HG03095 (cell line): ENCODE measurements around the gene REPS2.

ENCODE experiments used
- ATAC-seq: cut with Tn5 transposase; IDR thresholded peaks from one replicate; pipeline ENCODE4 v1.9.1; 2021; ENCODE audit warnings: moderate library complexity; ENCODE audit not compliant: unreplicated experiment

Gene REPS2

DNA sequence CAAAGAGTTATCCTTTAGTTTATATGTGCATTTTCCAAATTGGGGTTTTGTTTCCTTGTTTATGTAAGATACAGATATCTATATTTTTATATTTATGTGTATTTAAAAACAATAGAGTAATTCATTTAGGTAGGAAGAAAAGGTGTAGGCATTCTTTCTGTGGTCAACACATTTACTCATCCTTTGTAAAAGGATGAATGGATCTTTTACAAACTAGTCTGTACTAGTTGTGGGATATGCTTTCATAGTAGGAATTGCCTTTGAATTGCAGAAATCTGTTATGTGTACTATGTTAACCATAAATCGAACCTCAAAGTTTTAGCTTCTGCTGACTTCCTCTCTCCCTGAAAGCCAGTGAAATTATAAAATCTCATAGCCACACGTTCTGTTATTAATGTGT lies 128.5 kb downstream of the REPS2 start:
- ATAC-seq = no peak

- ATAC-seq = no peak
These were observed 130.9 kb downstream of the REPS2 start for GRCh38 chrX:17077361-17077760.

DNA sequence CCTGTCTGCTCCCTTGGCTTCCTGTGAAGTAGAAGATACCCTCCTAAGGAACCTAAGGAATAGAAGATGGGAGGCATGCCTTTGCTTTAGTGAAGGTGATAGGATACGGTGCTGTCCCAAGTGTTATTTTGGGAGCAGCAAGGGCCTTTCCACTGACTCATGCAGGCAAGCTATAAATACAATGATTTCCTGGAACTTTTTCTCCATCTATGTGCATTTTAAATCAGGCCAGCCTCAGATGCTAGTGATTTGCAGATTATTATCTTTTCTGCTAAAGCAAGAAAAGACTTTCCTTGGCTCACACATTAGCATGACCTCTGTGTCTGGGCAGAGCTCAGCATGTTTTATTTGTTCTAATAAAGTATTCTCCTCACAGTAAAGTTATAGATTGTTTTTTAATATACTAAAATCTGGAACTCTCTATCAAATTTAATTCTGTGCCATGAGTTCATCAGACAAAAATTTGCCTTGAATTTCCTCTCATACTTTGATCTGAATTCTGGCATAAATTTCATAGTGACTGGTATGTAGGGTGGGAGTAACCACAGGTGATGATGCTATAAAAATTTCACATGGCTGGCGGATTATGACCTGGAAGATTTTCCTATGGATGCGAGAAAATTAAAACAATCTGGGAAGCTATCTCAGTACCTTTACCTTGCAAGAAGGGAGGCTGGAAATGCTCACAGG lies 131.7 kb downstream of the REPS2 start:
- no peak for ATAC-seq

DNA sequence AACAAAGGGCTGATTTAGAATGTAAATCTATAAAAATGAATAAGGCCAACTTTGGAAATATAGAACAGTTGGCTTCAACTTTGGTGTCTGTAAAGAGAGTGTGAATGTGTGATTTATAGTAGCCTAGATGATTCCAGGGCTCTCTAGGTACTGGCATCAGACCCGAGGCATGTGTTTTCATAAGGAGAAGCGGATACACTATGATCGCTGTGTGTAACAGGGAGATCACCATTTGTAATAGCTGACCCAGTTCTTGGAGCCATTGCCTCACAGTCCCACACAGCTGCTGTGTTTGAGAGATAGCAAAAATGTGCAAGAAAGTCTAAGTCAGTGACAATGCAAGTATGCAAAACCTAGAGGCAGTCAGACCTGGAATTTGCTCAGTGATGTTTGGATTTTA lies 135.1 kb downstream of the REPS2 start:
- ATAC-seq = no peak

GRCh38 chrX:17081968-17082367 lies 135.5 kb downstream of the REPS2 start:
- ATAC-seq = no peak

DNA sequence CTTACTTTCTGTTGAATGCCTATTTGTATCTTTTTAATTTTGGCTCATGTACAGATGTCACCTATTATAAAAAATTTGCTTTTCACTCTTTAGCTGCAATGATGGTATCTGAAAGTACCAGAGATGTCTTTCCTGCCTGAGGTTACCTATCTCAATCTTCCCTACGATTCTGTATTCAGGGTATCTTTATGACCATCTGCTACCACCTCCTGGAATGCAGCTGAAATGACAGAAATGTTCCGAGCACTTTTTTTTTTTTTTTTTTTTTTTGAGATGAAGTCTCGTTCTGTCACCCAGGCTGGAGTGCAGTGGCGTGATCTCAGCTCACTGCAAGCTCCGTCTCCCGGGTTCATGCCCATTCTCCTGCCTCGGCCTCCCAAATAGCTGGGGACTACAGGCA lies 136.4 kb downstream of the REPS2 start:
- no peak for ATAC-seq

DNA sequence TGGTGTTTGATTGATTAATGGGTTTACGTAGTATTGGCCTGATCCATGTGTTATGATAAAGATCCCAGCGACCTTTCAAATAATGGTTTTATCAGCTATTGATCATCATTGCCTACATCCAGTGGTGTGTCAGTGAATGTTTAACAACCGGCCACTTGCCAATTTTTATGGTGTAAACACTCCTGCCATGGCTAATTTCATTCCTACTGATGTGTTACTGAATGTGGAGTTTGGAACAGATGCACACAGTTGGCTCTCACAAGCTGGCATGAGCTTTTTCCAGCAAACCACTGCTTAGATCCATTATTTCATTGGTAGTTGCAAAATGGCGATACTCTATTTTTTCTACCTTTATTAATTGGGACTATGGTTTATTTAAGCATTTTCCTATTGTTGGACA lies 139.9 kb downstream of the REPS2 start:
- no peak for ATAC-seq

- ATAC-seq = no peak
These were observed 148.7 kb downstream of the REPS2 start for GRCh38 chrX:17095161-17095560.

DNA sequence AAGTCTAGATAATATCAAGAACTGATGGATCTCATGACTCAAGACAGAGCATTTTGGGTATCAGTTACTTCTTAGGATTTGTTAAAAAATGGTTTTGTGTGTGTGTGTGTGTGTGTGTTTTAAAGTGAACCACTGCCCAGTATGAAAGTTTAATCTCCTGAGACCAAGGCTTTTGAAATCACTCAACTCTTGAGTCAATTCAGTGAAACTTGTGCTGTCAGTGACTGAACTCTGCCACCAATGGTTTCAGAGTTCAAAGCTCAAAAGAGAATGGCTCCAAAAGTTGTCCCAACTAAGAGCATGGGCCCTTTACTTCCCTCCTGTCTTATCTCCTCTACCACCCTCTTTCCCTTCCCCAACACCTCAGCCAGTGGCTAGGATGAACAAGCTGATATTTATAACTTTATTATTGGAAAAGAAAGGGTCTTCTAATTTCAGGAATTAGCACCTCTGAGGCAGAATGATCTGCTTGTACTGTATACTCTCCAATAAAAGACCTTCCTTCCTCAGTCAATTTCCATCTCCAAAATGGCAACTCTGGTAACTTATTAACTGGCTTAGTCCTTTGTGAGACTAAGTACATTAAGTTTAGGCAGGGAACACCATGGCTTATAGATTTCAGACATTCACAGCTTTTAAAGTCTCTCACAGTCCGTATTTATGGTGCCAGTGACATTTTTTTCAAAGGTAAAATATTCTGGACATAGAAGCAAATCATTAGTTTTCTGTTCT lies 152.2 kb downstream of the REPS2 start:
- ATAC-seq = no peak

GRCh38 chrX:17104433-17104832 lies 158.0 kb downstream of the REPS2 start:
- ATAC-seq = no peak

- ATAC-seq = no peak
These were observed 174.4 kb downstream of the REPS2 start for GRCh38 chrX:17120816-17121215.

DNA sequence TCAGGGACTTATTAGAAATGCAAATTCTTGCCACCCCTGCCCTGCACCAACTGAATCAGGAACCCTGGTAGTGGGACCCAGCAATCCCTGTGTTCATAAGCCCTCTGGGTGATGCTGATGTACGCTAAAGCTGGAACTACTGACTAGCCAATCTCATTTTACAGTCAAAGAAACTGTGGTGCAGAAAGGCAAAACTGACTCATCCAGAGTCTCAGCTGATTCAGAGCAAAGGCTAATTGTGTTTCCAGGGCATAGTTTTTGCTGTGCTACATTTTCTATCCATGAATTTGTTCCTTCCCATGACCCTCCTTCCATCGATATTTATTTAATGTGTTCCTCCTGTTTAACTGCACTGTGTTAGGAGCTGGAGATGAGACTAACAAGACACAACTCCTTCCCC lies 207.5 kb downstream of the REPS2 start:
- no peak for ATAC-seq

DNA sequence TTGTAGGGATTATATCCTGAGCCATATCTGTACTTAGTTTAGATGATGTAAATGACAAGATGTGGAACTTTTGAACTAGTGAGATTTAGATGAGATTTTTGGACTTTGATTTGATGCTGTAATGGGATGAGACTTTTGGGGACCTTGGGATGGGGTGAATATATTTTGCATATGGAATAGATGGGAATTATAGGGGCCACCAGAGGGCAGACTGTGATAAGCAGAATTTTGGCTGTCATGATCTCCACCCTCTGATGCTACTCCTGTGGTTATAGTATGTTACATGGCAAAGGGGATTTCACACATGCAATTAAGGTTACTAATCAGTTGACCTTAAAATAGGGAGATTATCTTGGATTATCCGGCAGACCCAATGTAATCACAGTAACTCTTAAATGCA lies 214.5 kb downstream of the REPS2 start:
- no peak for ATAC-seq

GRCh38 chrX:17161991-17162390 lies 215.5 kb downstream of the REPS2 start:
- ATAC-seq = no peak

DNA sequence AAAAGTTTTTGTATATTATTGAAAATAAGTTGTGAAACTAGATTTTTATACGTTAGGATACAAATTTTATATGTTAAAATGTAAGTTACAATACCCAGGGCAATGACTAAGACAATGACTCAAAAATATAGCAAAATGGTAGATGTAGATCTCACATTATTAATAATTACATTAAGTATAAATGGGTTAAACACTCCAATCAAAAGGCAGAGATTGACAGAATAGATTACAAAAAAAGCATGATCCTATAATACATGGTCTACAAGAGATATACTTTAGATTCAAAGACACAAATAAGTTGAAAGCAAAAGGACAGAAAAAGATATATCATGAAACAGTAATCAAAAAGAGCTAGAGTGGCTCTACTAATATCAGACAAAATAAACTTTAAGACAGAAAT lies 217.6 kb downstream of the REPS2 start:
- ATAC-seq = no peak

- no peak for ATAC-seq
These were observed 218.5 kb downstream of the REPS2 start for GRCh38 chrX:17164941-17165340.

GRCh38 chrX:17167915-17168314 lies 221.5 kb downstream of the REPS2 start:
- no peak for ATAC-seq

DNA sequence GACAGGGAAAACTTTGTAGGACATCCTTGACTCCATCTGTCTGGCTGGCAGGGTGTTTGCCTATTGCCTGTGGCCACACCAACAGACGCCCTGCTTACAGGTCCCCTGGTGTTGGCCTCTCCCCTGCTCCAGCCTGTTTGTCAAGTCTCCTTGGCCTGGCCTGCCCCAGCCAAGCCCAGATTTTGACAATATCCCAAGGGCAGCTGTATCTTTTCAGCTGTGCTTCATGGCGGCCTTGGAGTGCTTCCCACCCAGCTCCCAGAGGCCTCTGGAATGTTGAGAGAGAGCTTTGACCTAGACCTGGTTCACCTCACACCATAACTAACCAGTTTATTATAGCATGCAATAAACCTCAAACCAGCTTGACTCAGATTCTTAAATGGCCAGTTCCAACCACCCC lies 224.5 kb downstream of the REPS2 start:
- ATAC-seq = no peak

DNA sequence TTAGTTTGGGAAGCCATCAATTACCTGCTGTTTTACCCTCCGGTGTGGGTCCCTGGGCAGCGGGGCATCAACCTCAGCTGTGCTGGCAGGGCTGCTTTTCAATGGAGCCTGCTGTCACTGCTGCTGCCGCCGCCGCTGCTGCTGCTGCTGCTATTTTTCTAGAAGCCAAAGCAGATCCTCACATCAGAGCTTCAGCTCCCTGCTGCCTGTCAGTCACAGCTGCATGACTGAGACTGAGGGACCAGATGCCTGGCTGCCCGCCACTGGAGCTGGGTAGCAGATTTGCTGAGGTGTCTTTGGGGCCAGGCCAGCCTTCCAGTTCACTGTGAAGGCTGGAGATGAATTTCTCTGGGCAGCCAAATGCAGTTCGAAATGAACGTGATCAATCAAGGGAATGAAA lies 228.2 kb downstream of the REPS2 start:
- ATAC-seq = no peak

DNA sequence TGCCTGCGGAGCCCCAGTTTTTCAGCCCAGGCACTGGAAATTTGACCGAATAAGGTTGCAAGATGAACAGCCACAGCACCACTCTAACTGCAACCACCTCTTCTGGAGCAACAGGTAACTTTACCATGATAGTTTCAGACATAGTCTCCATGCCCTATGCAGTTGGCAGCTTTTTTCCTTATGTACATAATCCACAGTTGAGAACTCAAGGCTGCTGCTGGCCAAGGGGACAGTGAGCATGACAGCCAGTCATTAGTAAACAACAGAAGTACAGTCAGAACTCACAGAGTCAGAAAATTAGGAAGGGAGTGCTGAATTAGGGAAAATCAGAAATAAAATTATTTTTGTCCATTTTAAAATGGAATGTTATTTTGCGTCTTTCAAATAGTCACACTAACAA lies 235.9 kb downstream of the REPS2 start:
- ATAC-seq = no peak

DNA sequence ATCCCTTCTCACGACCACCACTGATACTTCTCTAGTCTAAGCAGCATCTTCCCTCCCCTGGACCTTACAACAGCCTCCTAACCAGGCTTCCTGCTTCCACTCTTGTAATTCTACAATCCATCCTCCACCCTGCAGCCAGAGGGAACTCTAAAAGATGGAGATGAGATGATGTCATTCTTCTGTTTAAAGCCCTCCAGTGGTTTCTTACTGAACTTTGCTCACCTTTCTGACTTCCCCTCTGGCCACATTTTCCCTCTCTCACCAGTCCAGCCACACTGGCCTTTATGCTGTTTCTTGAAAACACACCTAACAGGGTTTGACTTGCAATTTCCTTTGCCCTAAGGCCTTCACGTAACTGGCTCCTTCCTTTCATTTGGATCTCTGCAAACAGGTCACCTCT lies 237.1 kb downstream of the REPS2 start:
- ATAC-seq = no peak

DNA sequence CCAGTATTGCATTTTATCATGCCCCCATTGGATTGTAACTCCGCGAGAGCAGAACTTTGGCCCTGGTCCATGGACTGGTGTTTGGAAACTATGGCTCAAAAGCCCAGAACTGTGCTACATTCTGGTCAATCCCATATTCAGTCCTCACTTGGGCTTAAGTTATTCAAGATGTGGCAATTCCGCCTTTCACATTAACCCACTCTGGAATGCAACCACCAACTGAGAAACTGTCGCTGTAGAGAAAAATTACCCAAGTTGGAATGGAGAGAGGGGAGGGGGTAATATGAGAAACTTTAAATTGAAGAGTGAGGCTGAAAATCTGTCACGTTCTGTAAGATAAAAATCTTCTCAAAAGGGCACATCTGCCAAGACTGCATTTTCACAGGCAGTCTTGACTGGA lies 239.0 kb downstream of the REPS2 start:
- ATAC-seq = no peak
